ENCODE data around the gene NQO2.
A peak's percentile ranks its signal among the peaks of the same experiment; 100 is the strongest.
"Not testable (repeated sequence)": the region's sequence is repeated elsewhere in the genome, so short reads cannot be mapped to it uniquely, and the experiment has no call there.

NQO2 gene

DNA sequence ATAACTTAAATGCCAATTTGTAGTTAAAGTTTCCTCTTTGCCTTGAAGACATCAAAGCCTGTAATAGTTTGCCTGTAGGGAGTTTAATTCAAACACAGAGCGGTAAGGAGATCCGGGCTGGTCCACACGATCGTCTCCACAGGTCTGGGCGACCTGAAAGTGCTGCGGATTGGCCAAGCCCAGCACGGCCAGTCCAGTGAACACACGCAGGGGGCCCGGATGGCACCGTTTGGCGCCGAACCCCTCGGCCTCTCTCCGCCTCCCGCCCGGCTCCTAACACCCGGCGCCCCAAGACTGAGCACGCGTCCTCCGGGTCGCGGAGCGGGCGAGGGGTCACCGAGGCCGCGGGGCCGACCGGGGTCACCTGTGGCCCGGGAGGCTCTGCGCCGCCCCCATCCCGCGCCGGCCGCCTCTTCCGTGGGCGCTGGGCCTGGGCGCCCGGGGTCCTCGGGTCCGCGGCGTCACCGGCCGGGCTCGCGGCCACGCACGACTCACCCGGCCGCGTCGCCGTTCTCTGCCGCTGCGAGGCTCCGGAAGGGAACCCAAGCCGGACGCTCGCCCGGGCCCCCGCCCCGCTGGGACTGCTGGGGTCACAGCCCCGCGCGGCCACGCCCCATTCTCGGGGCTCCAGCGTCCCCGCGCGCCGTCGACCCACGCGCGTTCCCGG lies 28.8 kb upstream of the NQO2 start:
- DNase-seq, result peak in 1 of 2 experiments; percentile 69

DNA sequence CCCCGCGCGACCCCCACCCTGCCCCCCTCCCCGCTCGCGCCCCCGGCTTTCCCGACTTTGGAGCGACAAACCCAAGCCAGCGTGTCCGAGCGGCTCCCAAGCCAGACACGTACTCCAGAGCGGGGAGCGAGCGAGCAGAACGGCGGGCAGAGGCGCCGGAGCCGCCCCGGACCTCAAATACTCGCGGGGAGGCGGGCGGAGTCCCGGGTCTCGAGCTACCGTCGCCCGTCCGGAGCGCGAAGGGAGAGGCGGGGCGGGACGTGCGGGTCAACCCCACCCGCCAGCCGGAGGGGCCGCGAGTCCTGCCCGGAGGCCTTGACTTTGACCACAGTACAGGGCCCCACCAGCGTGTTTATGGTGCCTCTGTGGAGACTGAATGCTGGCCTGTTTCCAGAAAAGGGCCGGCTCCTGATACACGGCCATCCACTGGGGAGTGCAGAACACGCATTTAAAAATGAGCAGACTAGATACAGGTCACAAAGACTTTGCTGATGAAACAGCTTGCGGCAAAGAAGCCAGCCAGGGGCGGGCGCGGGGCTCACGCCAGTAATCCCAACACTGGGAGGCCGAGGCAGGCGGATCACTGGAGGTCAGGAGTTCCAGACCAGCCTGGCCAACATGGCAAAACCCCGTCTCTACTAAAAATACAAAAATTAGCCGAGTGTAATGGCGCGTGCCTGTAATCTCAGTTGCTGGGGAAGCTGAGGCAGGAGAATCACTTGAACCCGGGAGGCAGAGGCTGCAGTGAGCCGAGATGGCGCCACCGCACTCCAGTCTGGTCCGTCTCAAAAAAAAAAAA lies 28.1 kb upstream of the NQO2 start, which contains the start of gene SERPINB6:
TSS of gene SERPINB6 (minus strand) at position 148 of the 799 bp plus-strand sequence. CDS start 12,235 bp downstream, outside the sequence.
- DNase-seq, result peak in 1 of 2 experiments; percentile 73

DNA sequence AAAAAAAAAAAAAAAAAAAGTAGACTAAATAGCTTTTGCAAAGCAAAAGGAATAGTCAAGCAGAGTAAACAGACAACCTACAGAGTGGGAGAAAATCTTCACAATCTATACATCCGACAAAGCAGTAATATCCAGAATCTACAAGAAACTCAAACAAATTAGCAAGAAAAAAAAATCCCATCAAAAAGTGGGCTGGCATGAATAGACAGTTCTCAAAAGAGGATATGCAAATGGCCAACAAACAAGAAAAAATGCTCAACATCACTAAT lies 27.5 kb upstream of the NQO2 start:
- DNase-seq, result not testable (repeated sequence)

DNA sequence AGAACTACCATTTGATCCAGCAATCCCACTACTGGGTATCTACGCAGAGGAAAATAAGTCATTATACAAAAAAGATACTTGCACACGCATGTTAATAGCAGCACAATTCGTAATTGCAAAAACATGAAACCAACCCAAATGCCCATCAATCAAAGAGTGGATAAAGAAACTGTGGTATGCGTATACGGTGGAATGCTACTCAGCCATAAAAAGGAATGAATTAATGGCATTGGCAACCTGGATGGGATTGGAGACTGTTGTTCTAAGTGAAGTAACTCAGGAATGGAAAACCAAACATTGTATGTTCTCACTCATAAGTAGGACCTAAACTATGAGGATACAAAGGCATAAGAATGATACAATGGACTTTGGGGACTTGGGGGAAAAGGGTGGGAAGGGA lies 27.0 kb upstream of the NQO2 start:
- not testable (repeated sequence) for DNase-seq

DNA sequence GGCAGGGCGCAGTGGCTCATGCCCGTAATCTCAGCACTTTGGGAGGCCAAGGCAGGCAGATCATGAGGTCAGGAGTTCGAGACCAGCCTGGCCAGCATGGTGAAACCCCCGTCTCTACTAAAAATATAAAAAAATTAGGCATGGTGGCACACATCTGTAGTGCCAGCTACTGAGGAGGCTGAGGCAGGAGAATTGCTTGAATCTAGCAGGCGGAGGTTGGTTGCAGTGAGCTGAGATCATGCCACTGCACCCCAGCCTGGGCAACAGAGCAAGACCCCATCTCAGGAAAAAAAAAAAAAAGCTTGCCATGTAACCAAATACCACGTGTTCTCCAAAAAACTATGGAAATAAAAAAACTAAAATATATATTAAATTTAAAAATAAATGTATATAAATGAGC lies 26.5 kb upstream of the NQO2 start:
- not testable (repeated sequence) for DNase-seq

DNA sequence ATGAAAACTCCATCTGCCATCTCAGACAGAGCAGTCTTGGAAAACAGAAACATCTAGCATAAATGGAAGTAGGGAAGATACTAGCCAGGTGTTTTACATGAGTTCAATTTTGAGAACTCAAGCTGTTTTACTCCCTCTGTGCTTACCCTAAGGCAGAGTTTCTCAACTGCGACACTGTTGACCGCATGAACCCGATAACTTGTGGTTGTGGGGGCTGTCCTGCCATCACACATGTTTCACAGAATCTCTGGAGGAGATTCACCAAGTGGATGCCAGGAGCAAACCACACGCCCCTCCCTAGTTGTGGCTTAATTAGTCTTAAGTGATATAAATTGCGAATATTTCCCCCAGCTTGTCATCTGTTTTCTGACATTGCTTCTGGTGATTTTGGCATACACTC lies 26.0 kb upstream of the NQO2 start:
- no peak for DNase-seq

DNA sequence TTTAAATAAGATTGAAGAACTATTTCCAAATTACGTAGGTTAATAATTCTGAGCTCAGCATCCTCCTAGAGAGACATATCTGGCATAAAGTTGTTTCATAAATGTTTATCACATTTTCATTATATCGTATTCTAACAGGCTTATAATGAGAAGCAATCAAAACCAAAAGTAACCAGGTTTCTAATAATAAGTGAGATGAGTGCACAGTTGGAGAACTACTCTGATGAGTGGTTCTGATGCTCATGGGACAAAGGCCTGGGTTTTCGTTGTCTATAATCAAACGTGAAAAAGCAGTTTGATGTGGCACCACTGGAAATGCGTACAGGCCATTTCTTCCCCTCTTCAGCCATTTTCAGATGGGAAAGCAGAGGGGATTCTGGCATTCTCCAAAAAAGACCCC lies 23.6 kb upstream of the NQO2 start:
- no peak for DNase-seq

DNA sequence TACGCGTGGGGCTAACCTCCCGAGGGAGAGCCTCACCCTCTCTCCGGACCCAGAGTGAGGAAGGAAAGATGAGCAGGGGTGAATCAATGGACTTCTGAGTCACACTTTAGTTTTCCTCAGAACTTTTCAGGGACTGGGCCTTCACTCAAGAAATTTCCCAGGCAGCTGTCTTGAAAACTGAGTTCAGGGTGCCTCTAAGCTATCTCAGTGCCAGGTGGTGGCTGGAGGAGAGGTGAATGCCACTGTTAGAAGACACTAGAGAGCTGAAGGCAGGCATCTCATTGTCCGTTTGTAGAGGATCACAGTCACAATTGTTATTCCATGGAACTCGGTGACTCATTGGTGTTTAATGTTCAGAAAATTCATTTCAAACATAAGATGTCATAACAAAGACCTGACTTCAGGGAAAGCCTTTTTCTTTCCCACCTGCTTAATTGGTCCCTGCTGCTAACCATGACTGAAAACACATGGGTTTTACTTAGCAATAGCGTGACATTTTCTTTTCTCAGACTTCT lies 23.1 kb upstream of the NQO2 start:
- peak; percentile 26 to 65 for DNase-seq

DNA sequence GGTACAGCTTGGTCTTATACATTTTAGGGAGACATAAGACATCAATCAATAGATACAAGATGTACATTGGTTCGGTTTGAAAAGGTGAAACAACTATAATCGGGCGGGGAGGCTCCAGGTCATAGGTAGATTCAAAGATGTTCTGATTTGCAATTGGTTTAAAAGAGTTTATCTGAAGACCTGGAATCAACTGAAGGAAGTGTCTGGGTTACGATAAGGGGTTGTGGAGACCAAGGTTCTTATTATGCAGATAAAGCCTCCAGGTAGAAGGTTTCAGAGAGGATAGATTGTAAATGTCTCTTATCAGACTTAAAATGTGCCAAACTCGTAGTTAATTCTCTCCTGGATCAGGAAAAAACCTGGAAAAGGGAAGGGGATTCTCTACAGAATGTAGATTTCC lies 22.4 kb upstream of the NQO2 start:
- DNase-seq, result no peak

DNA sequence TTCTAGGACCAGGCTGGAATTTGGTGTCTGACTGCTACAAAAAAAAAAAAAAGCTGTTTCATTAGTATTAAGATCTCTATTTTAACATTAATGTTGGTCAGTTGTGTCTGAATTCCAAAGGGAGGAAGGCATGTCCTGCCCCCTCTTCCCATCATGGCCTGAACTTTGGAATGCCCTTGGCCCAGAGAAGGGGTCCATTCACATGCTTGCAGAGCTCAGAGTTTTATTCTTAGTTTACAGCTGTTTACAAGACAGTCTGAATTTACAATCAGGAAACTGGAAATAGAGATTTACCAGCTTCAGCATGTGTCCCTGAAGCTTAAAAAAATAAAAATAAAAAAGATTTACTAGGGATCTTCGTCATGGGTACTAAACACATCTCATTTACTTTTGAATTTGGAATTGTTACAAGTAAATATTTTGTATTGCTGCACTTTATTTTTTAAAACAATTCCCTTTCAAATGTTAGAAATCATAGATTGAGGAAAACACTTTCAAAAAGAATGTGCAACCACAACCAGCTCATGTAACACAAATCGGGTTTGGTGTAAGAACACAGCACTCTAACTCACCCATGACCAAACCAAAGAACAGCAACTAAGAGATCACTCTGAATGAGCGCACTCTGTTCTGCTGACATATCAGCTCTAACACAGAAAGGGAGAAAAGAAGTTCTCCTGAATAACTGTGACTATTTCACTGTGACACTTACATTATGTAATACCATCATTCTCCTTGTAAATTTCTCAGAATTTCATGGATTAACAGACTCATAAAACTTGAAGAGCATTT lies 21.7 kb upstream of the NQO2 start:
- DNase-seq, result no peak

DNA sequence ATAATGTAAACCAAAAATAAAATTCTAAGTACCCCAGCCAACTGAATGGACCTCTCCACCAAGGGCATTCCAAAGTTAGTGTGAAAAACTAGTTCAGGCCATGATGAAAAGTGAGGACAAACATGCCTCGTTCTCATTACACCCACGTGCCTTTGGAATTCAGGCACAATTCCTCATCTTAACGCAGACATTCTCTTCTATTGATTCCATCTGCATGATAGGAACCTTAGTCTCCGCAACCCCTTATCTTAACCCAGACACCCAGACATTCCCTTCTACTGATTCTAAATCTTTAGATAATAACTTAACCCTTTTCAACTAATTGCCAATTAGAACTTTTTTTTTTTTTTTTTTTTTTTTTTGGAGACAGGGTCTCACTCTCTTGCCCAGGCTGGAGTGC lies 20.8 kb upstream of the NQO2 start:
- DNase-seq, result no peak

DNA sequence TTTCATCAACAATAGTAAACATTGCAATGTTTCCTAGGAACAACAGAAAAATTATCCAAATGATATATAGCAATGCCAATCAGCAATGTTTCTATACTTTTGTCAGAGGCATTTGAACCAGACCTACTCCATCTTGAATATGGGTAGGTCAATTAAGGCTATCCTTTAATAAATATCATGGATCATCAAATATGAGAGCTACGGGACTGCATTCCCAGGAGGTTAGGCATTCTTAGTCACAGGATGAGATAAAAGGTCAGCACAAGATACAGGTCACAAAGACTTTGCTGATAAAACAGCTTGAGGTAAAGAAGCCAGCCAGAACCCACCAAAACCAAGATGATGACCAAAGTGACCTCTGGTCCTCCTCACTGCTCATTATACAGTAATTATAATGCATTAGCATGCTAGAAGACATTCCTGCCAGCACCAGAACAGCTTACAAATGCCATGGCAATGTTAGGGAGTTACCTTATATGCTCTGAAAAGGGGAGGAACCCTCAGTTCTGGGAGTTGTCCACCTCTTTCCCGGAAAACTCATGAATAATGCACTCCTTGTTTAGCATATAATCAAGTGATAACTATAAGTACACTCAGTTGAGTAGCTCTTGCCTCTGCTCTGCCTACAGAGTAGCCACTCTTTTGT lies 19.8 kb upstream of the NQO2 start:
- peak in 1 of 2 experiments; percentile 43 for DNase-seq

DNA sequence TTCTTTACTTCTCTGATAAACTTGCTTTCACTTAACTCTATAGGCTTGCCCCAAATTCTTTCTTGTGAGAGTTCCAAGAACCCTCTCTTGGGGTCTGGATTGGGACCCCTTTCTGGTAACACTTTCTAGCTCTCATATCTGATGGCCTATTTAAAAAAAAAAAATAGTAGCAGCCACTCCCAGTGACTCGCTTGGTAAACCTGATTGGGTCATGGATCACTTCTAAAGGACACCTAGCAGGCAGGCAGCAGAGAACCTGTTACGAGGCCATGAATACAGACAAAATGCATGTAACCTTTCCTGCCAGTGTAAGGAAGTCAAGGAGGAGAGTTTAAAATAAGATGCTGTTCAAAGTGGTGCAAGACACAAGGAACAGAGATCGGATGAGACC lies 19.2 kb upstream of the NQO2 start:
- DNase-seq, result no peak

DNA sequence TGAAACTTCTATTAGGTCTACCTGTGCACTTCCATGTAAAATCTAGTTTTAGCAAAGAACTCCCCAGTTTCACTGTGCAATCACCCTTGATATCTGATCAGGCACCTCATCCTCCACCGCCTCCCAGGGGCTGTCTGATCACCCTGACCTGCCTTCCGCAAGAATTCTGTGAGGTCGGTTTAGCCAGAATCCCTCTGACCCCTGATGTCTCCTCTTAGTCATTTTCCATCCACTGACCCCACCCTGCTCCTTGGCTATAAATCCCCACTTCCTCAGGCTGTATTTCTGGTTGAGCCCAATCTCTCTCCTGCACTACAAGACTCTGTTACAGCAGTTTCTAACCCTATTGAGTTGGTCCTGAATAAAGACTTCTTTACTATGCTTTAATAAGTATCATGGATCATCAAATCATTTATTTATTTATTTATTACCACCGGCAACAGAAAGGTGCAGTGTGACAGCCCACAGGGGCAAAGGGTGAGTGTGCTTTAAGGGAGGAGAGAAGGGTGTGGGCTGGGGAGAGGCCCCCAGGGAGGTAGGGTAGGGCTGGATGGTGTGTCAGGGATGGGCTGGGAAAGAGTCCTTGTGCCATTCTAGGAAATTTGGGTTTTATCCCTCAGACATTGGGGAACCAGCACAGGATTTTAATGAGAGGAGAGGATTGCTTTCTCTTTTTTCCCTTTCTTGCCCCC lies 17.1 kb upstream of the NQO2 start:
- no peak for DNase-seq

DNA sequence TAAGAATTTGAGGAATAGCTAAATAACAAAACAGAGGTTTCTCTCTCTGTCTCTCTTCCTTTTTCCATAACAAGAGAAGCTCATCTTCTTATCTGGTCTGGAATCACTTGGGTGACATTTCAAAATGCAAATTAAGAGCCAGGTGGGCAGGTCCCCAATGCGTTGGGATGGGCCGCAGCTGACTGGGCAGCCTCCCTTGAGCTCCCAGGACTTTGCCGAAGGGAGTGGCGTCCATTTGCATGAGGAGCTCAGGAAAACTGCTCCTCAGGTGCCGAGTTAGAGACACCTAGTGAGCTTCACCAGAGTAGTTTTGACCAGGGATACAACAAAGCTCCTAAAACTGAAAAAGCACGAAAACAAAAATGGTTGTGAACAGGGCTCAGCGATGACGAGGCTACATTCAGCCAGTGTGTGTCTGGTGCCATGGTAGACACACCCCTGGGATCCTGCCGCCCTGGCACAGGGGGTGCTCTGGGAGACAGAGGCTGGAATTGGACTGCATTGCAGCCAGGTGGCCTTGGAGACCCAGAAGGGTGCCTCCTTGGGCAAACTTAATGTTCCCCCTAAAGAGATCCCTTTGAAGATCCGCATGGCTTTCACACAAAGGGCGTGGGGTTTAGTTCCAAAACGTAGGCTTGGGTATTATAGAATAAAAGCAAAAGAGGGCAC lies 14.8 kb upstream of the NQO2 start:
- no peak for DNase-seq

DNA sequence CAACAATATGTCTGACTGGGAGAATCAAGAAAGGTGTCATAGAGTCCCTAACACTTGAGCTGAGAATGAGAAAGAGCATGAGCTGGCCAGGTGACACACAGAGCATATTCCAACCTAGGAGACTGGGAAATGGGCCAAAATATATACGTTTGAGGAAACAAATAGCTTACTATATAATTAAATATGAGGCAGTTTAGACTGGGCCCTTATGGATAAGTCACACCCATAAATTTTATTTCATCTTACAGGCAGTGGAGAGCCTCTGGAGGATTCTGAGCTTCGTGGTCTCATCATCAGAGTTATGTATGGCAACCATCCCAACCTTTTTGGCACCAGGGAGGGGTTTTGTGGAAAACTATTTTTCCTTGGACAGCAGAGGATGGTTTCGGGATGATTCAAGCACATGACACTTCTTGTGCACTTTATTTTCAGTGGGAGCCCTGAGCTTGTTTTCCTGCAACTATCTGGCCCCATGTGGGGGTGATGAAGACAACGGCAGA lies 12.9 kb upstream of the NQO2 start:
- DNase-seq, result no peak

DNA sequence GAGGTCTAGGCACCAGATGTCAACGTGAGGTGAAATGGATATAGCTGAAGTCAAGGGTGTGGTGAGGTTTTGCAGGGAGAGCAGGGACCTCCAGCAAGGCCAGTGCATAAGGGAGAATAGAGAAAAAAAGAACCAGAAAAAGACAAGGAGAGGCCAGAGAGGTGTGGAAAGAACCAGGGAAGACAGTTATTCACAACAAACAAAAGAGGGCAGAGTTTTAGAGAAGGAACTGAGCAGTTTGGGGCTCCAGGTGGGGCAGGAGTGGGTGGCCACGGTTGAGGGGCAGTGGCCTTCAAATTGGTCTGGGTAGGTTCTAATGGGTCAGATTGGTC lies 11.6 kb upstream of the NQO2 start:
- no peak for DNase-seq

DNA sequence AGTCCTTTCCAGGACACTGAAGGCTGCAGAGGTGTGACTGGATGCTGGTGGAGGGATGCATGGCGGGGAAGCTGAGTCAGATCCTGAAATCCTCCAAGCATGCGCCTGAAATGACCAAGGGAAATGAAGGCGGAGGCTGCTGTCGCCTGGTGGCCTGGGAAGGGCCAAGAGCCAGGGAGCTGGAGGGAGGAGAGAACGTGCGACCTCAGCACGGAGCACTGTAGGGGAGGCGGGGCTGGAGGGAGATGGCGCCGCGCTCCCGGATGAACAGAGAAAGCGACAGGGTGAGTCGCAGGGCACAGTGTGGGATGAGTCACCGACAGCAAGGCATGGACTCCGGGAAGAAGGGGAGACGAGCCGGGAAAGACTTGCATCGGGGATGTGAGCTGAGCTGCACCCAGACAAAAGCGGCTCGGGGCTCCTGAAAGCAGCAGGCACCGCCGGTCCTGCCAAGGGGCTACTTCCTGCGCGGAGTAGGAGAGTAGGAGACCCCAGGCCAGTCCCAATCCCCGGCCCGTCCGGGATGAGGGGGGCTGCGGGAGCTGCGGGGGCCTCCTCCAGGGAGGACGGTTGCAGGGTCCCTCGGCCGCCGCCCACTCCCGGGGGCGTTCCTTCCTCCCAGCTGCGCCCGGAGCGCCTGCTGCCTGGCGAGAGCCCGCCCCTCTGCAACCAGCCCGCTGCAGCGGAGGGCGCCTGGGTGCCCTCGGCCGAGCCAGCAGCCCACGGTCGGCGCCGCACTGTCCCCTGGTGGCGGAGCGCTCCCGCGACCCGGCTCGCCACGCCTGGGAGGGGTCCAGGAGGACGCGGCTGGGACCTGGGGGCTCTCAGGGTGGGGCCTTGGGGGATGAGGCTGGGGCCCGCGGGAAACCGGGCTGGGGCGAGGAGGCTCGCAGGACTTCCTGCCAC lies 11.0 kb upstream of the NQO2 start:
- DNase-seq, result peak; percentile 97 to 98

DNA sequence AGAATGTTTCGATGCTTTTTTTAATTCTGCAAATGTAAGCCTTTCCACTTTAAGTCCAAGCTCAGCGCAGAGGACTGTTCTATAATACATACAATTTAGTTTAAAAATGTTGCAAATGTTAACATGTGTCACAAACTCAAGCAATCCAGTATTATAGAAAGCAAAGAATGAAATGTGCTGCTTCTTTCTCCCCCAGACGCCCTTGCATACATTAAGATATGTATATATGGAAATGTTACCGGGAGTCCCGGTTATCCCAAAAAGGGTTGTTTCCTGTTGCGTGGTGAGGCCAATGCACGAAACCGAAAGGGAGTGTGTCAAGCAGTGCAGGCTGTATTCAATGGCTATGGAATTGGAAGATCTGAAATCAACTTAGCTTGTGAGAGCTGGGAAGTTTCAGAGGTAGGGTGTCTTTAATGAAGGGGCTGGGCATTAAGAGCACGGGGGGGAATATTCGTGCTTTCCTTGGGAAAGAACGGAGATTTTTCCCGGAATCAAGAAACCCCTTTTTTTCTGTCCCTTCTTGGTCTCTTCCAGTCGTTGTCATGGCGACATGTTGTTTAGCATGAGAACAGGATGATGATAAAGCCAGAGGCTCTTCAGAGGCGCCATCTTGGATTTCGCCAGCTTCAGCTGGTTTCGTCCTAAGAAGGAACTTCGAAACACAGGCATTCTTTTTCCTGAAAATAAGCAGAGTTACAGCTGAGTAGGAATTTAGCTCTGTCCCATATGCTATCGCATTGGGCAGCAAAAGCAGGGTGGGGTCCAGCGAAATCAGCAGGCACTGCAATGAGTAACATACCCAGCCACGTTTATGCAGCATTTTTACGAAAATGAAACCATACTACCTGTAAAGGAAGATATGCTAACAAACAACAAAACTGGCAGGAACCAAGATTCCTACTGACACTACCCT lies 10.1 kb upstream of the NQO2 start:
- peak; percentile 97 to 99 for DNase-seq
